NB4 (cell line): ENCODE measurements around the gene MTMR2.

Source experiments
- POLR2A ChIP-seq: IDR thresholded peaks from 2 replicates; pipeline ENCODE4 v1.6.1; 2011; ENCODE audit warnings: mild to moderate bottlenecking; ENCODE audit not compliant: insufficient read length; ENCODE audit errors: extremely low read depth
- TF ChIP-seq, protein P1 (sequence below): IDR thresholded peaks from one replicate; pipeline ENCODE4 v1.5.1; 2012; ENCODE audit warnings: low read depth, low read length

DNA sequence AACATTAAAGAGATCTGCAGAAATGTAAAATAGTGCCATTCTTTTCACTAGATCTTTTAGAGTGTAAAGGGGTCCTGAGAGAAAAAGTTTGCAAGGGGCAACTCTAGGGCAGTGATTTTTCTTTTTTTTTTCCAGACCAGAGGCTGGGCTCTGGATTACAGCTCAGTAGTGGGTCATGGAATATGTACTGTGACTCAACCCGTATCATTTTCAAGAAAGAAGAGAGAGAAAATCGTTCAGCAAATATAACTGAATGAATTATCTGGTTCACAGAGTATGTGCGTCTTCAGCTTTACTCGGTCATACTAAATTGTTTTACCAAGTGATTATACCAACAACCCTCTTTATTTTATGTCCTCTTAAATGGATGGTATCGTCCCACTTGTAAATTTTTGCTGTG, 129.8 kb downstream of the MTMR2 start:
- TF ChIP-seq, protein P1, sequence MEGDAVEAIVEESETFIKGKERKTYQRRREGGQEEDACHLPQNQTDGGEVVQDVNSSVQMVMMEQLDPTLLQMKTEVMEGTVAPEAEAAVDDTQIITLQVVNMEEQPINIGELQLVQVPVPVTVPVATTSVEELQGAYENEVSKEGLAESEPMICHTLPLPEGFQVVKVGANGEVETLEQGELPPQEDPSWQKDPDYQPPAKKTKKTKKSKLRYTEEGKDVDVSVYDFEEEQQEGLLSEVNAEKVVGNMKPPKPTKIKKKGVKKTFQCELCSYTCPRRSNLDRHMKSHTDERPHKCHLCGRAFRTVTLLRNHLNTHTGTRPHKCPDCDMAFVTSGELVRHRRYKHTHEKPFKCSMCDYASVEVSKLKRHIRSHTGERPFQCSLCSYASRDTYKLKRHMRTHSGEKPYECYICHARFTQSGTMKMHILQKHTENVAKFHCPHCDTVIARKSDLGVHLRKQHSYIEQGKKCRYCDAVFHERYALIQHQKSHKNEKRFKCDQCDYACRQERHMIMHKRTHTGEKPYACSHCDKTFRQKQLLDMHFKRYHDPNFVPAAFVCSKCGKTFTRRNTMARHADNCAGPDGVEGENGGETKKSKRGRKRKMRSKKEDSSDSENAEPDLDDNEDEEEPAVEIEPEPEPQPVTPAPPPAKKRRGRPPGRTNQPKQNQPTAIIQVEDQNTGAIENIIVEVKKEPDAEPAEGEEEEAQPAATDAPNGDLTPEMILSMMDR, result no peak
- no peak for TF ChIP-seq POLR2A
